ENCODE data around the gene POLR2F. TPM values are rescaled to one million over a fixed set of nuclear protein-coding genes. Genes with fewer than 3 reads are reported as not detected.

Gene POLR2F
- total and polyA plus RNA-seq, 12 donors = 62.4 to 200 (median 79.4) TPM

DNA sequence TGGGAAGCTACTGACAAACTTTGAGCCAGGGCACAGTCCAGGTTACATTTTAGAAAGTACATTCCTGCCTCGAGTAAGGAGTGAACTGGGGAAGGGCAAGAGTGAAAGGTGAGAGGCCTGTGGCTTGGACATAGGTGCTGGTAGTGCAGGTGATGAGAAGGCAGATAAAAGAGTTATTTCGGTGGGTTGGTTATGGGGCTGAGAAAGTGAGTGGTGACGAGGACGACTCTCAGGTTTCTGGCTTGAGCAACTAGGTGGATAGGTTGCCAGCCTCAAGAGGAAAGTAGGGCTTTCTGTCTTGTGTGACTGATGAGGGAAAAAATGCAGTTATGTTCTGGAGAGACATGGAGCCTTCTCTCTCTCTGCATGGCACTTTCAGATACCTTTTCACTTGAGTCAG lies 3.7 kb downstream of the POLR2F start:
- H3K4me3 ChIP-seq = no peak overlapping the region
- peaks cover 0 to 61% (median 45%) of the 10 kb centered on the region in 9 donors for H3K36me3 ChIP-seq
- intact Hi-C loops (cut with DNase I) = loop anchor here in 2 of 10 donors (5.0 to 10.0 kb wide), 2 partner anchors 52 to 135 kb away; partner anchors contain the start of genes GALR3 (in 1 of the 2) and MICALL1 (in 1 of the 2)
- H3K9me3 ChIP-seq = no peaks in the 10 kb centered on the region
- DNase-seq (no peak), ATAC-seq (no peak)
- TF ChIP-seq, protein P1, sequence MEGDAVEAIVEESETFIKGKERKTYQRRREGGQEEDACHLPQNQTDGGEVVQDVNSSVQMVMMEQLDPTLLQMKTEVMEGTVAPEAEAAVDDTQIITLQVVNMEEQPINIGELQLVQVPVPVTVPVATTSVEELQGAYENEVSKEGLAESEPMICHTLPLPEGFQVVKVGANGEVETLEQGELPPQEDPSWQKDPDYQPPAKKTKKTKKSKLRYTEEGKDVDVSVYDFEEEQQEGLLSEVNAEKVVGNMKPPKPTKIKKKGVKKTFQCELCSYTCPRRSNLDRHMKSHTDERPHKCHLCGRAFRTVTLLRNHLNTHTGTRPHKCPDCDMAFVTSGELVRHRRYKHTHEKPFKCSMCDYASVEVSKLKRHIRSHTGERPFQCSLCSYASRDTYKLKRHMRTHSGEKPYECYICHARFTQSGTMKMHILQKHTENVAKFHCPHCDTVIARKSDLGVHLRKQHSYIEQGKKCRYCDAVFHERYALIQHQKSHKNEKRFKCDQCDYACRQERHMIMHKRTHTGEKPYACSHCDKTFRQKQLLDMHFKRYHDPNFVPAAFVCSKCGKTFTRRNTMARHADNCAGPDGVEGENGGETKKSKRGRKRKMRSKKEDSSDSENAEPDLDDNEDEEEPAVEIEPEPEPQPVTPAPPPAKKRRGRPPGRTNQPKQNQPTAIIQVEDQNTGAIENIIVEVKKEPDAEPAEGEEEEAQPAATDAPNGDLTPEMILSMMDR (IDR thresholded peaks at IDR 0.05) = no peak
- H3K4me1 ChIP-seq = peaks cover 11 to 31% (median 24%) of the 10 kb centered on the region in 9 donors
- H3K27me3 ChIP-seq = peaks cover 0 to 9% (median 0%) of the 10 kb centered on the region in 7 donors
- H3K27ac ChIP-seq = no peak overlapping the region
- 57 to 71% methylated on average over 4 of the region's 4 CpGs for WGBS, 2 donors

GRCh38 chr22:37959231-37959825 lies 5.8 kb downstream of the POLR2F start:
- no peak overlapping the region for H3K27ac ChIP-seq
- H3K36me3 ChIP-seq = peaks cover 0 to 82% (median 54%) of the 10 kb centered on the region in 9 donors
- WGBS, 2 donors = 95 to 97% methylated on average over 18 of the region's 18 CpGs
- H3K9me3 ChIP-seq = no peaks in the 10 kb centered on the region
- no peaks in the 10 kb centered on the region for H3K27me3 ChIP-seq
- ATAC-seq (no peak), DNase-seq (no peak)
- intact Hi-C loops (cut with DNase I) = loop anchor here in 2 of 10 donors (5.0 to 10.0 kb wide), 2 partner anchors 55 to 137 kb away; partner anchors contain the start of genes GALR3 (in 1 of the 2) and MICALL1 (in 1 of the 2)
- no peak overlapping the region for H3K4me3 ChIP-seq
- TF ChIP-seq, protein P1 (IDR thresholded peaks at IDR 0.05) = no peak
- H3K4me1 ChIP-seq = peaks cover 5 to 18% (median 9%) of the 10 kb centered on the region in 9 donors

GRCh38 chr22:37961062-37961461 lies 7.6 kb downstream of the POLR2F start:
- H3K36me3 ChIP-seq = peaks cover 0 to 89% (median 54%) of the 10 kb centered on the region in 9 donors
- DNase-seq = no peak
- peaks cover 0 to 22% (median 7%) of the 10 kb centered on the region in 9 donors for H3K4me1 ChIP-seq
- no peak overlapping the region for H3K4me3 ChIP-seq
- no peaks in the 10 kb centered on the region for H3K9me3 ChIP-seq
- ATAC-seq = no peak
- H3K27ac ChIP-seq = no peak overlapping the region
- WGBS, 2 donors = 99 to 100% methylated on average over 4 of the region's 4 CpGs
- intact Hi-C loops (cut with DNase I) = loop anchor here in 4 of 10 donors (5.0 to 10.0 kb wide), 3 partner anchors 74 to 146 kb away; no protein-coding TSS in a partner anchor
- TF ChIP-seq, protein P1 (IDR thresholded peaks at IDR 0.05) = no peak
- no peaks in the 10 kb centered on the region for H3K27me3 ChIP-seq

GRCh38 chr22:37965940-37966664 lies 12.6 kb downstream of the POLR2F start:
- H3K27ac ChIP-seq = peak overlapping the region in 6 of 10 donors; percentile 8 to 70 (median 44)
- no peak overlapping the region for H3K4me3 ChIP-seq
- WGBS, 2 donors = 66 to 71% methylated on average over 9 of the region's 9 CpGs
- peaks cover 0 to 25% (median 12%) of the 10 kb centered on the region in 9 donors for H3K4me1 ChIP-seq
- peaks cover 0 to 83% (median 33%) of the 10 kb centered on the region in 9 donors for H3K36me3 ChIP-seq
- H3K27me3 ChIP-seq = no peaks in the 10 kb centered on the region
- ATAC-seq (peak in 4 of 8 donors; percentile 54 to 69 (median 56)), DNase-seq (no peak)
- TF ChIP-seq, protein P1 (IDR thresholded peaks at IDR 0.05) = no peak
- H3K9me3 ChIP-seq = no peaks in the 10 kb centered on the region
- intact Hi-C loops (cut with DNase I) = loop anchor here in 9 of 10 donors (2.0 to 10.0 kb wide), 5 partner anchors 79 to 151 kb away; no protein-coding TSS in a partner anchor
